Measurements from ENCODE around the gene ELN. TPM values are rescaled to one million over a fixed set of nuclear protein-coding genes. Genes with fewer than 3 reads are reported as not detected.

Gene ELN
- total and polyA plus RNA-seq, 11 donors: 17.4 to 81.1 (median 42.8) TPM

DNA sequence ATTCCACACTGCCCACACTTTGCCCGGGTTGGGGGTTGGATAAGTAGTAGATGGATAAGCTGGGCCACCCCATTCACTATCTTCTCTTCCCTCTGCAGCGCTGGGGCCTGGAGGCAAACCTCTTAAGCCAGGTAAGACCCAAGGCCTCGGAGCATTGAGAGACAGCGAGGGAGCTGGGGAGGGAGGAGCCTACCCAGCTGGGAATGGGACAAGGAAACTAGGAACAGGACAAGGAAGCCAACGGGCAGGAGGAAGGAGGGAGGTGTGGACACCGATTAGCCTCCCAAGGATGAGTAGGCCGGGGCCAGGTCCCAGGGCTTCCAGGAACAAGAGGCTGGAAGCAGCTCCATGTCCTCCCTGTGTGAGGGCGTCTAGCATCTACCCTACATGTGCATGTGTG, 9.6 kb downstream of the ELN start:
- TF ChIP-seq CTCF (IDR thresholded peaks at IDR 0.05): no peak
- H3K27me3 ChIP-seq: peaks cover 0 to under 1% (median 0%) of the 10 kb centered on the region in 9 donors
- no peak overlapping the region for H3K4me3 ChIP-seq
- intact Hi-C loops (cut with DNase I): no loop called here
- H3K27ac ChIP-seq: peak overlapping the region in 7 of 12 donors; percentile 14 to 67 (median 48)
- ATAC-seq (peak in 3 of 4 donors; percentile 5 to 14 (median 10)), DNase-seq (peak in 2 of 5 donors; percentile 52 to 69)
- no peaks in the 10 kb centered on the region for H3K9me3 ChIP-seq
- peaks cover 0 to 71% (median 10%) of the 10 kb centered on the region in 9 donors for H3K36me3 ChIP-seq
- WGBS, 4 donors: 69 to 81% (median 76%) methylated on average over 7 to 8 of the region's 8 CpGs
- peaks cover 0 to 57% (median 27%) of the 10 kb centered on the region in 12 donors for H3K4me1 ChIP-seq

DNA sequence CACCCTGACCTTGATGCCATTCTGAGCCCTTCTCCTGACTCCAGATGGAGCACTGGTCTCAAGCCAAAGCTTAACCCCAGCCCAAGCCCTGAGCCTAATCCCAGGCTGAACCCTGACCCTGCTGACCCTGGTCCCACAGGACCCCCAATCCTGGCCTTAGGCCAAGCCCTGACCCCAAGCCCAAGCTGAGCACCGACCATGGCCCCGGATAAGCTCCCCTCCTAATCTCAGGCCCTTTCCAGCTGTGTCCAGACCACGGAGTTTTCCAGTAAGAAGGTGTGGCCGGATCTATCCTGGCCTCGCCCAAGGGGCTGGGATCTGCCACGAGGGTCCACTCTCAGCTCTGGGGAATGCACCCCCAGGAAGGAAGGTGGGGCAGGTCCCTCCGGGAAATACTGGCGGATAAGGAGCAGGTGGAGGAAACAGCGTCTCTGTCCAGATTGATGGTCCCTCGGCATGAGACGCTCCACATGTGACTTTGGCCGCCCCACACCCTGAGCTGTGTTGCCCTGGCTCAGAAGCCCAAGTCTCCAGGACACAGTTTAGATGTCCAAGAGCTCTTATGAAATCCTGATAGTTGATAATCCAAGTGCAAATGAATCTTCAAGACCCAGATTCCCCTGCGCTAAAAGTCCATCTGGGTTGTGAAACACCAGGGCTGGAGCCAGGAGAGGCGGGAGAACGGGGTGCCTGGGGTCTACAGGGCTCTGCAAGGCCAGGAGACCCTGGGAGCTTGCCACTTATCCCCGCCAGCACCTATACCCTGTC, 10.4 kb downstream of the ELN start:
- Histone ChIP-seq H3K4me1 (peaks cover 0 to 53% (median 21%) of the 10 kb centered on the region in 12 donors), H3K27ac (peak overlapping the region in 8 of 12 donors; percentile 14 to 67 (median 46)), H3K27me3 (no peaks in the 10 kb centered on the region), H3K36me3 (peaks cover 0 to 76% (median 13%) of the 10 kb centered on the region in 9 donors), H3K4me3 (no peak overlapping the region), H3K9me3 (no peaks in the 10 kb centered on the region)
- DNase-seq (peak in 1 of 5 donors; percentile 78), ATAC-seq (peak in 2 of 4 donors; percentile 34 to 36)
- intact Hi-C loops (cut with DNase I): no loop called here
- TF ChIP-seq CTCF (IDR thresholded peaks at IDR 0.05) (no peak), POLR2A (IDR thresholded peaks at IDR 0.05) (no peak)
- WGBS, 4 donors: 68 to 74% (median 72%) methylated on average over 16 of the region's 16 CpGs

- no peaks in the 10 kb centered on the region for H3K27me3 ChIP-seq
- H3K9me3 ChIP-seq: no peaks in the 10 kb centered on the region
- no peak overlapping the region for H3K4me3 ChIP-seq
- H3K36me3 ChIP-seq: peaks cover 0 to 86% (median 18%) of the 10 kb centered on the region in 9 donors
- intact Hi-C loops (cut with DNase I): no loop called here
- 80 to 87% (median 84%) methylated on average over 4 to 11 of the region's 11 CpGs for WGBS, 4 donors
- ATAC-seq: no peak
- peaks cover 0 to 43% (median 13%) of the 10 kb centered on the region in 12 donors for H3K4me1 ChIP-seq
- TF ChIP-seq CTCF (IDR thresholded peaks at IDR 0.05): no peak
- peak in 1 of 5 donors; percentile 20 for DNase-seq
- peak overlapping the region in 5 of 12 donors; percentile 20 to 51 (median 48) for H3K27ac ChIP-seq
Measured at GRCh38 chr7:74039337-74039736, 11.4 kb downstream of the ELN start.

GRCh38 chr7:74040101-74040790, 12.3 kb downstream of the ELN start:
- H3K27me3 ChIP-seq: no peaks in the 10 kb centered on the region
- H3K9me3 ChIP-seq: no peaks in the 10 kb centered on the region
- intact Hi-C loops (cut with DNase I): no loop called here
- DNase-seq (no peak), ATAC-seq (no peak)
- H3K36me3 ChIP-seq: peaks cover 0 to 88% (median 21%) of the 10 kb centered on the region in 9 donors
- no peak overlapping the region for H3K27ac ChIP-seq
- H3K4me3 ChIP-seq: no peak overlapping the region
- WGBS, 4 donors: 71 to 90% (median 81%) methylated on average over 13 of the region's 13 CpGs
- TF ChIP-seq CTCF (IDR thresholded peaks at IDR 0.05): no peak
- no peak for TF ChIP-seq POLR2A (IDR thresholded peaks at IDR 0.05)
- H3K4me1 ChIP-seq: peaks cover 0 to 39% (median 10%) of the 10 kb centered on the region in 12 donors
